Sigmoid colon (tissue), 4 donors: ENCODE results near the gene GARNL3.

Experiments used
- CTCF ChIP-seq, 4 experiments: fragments of 450-650 bp in 3 of 4; fragments of 200-600 bp in 1 of 4; IDR thresholded peaks; one replicate each; pipeline ENCODE4 v1.5.1; 2016 to 2019; ENCODE audit warnings: antibody characterized with exemption in 4 of 4, mild to moderate bottlenecking in 3 of 4, moderate library complexity in 2 of 4
- EP300 ChIP-seq, 4 donors: sonication (generic); formaldehyde crosslinking; IDR thresholded peaks; one replicate each; pipeline ENCODE4 v1.6.1; 2017; ENCODE audit warnings: antibody characterized with exemption in 4 of 4
- POLR2A ChIP-seq, 2 donors: fragments of 450-650 bp; IDR thresholded peaks; one replicate each; pipeline ENCODE4 v1.6.1; 2016; ENCODE audit warnings: antibody characterized with exemption in 2 of 2, mild to moderate bottlenecking in 2 of 2, moderate library complexity in 2 of 2
- POLR2AphosphoS5 ChIP-seq, 4 donors: sonication (generic); formaldehyde crosslinking; IDR thresholded peaks; one replicate each; pipeline ENCODE4 v1.6.1; 2017; ENCODE audit warnings: antibody characterized with exemption in 4 of 4

- TF ChIP-seq CTCF (IDR thresholded peaks at IDR 0.05) (peak in 1 of 4 experiments; percentile 35), POLR2A (IDR thresholded peaks at IDR 0.05) (no peak), POLR2AphosphoS5 (IDR thresholded peaks at IDR 0.05) (peak in 2 of 4 donors; percentile 19 to 28), EP300 (IDR thresholded peaks at IDR 0.05) (no peak)
These were observed 46.7 kb downstream of the GARNL3 start for GRCh38 chr9:127311239-127311741.
